H9 (cell line): ENCODE measurements around the gene YEATS2. TPM values are rescaled to one million over a fixed set of nuclear protein-coding genes. Genes with fewer than 3 reads are reported as not detected.

ENCODE experiments used
- DNase-seq: peaks from one replicate; pipeline ENCODE4 v3.0.0-alpha.2; 2017
- H2AFZ ChIP-seq: one replicate; pipeline ENCODE4 v1.6.1; 2013; ENCODE audit warnings: mild to moderate bottlenecking, low read length, control low read depth, moderate library complexity
- H2AK5ac ChIP-seq: 2 replicates; pipeline ENCODE4 v1.6.1; 2013; ENCODE audit warnings: low read length, control low read depth, mixed read lengths; ENCODE audit not compliant: insufficient read length
- H2BK120ac ChIP-seq: one replicate; pipeline ENCODE4 v1.6.1; 2013; ENCODE audit warnings: low read depth, mild to moderate bottlenecking, low read length, control low read depth, inconsistent platforms; ENCODE audit not compliant: poor library complexity, severe bottlenecking
- H2BK12ac ChIP-seq: 2 replicates; pipeline ENCODE4 v1.6.1; 2013; ENCODE audit warnings: low read length, control low read depth, mixed read lengths, low read depth; ENCODE audit not compliant: insufficient read length
- H2BK15ac ChIP-seq: 2 replicates; pipeline ENCODE4 v1.6.1; 2013; ENCODE audit warnings: low read depth, low read length, control low read depth
- H2BK20ac ChIP-seq: one replicate; pipeline ENCODE4 v1.6.1; 2013; ENCODE audit warnings: low read depth, mild to moderate bottlenecking, low read length, control low read depth, inconsistent platforms; ENCODE audit not compliant: poor library complexity, severe bottlenecking
- H2BK5ac ChIP-seq: 2 replicates; pipeline ENCODE4 v1.6.1; 2013; ENCODE audit warnings: low read length, control low read depth, mixed read lengths; ENCODE audit not compliant: insufficient read length
- H3K14ac ChIP-seq: 2 replicates; pipeline ENCODE4 v1.6.1; 2013; ENCODE audit warnings: low read length, control low read depth; ENCODE audit not compliant: insufficient read depth
- H3K18ac ChIP-seq: 2 replicates; pipeline ENCODE4 v1.6.1; 2013; ENCODE audit warnings: low read depth, mild to moderate bottlenecking, mixed read lengths, low read length, control low read depth; ENCODE audit not compliant: insufficient read length
- H3K23ac ChIP-seq: 2 replicates; pipeline ENCODE4 v1.6.1; 2013; ENCODE audit warnings: low read length, control low read depth, mixed read lengths, low read depth; ENCODE audit not compliant: insufficient read length
- H3K23me2 ChIP-seq: 2 replicates; pipeline ENCODE4 v1.6.1; 2013; ENCODE audit warnings: low read depth, mild to moderate bottlenecking, mixed read lengths, low read length, control low read depth; ENCODE audit not compliant: insufficient read length, poor library complexity, severe bottlenecking
- H3K27ac ChIP-seq: 2 replicates; pipeline ENCODE4 v1.5.1; 2013; ENCODE audit warnings: low read length, control low read depth, mixed read lengths, low read depth; ENCODE audit not compliant: insufficient read length
- H3K27me3 ChIP-seq: 2 replicates; pipeline ENCODE4 v1.6.1; 2013; ENCODE audit warnings: low read length, control low read depth, inconsistent platforms; ENCODE audit not compliant: insufficient read depth
- H3K4ac ChIP-seq: 2 replicates; pipeline ENCODE4 v1.6.1; 2013; ENCODE audit warnings: low read depth, mild to moderate bottlenecking, control low read depth, inconsistent platforms, low read length, moderate library complexity
- H3K4me1 ChIP-seq: 2 replicates; pipeline ENCODE4 v1.6.1; 2013; ENCODE audit warnings: low read length, control low read depth, inconsistent platforms; ENCODE audit not compliant: insufficient read depth
- H3K4me2 ChIP-seq: 2 replicates; pipeline ENCODE4 v1.6.1; 2013; ENCODE audit warnings: low read length, control low read depth, mixed read lengths; ENCODE audit not compliant: insufficient read length, insufficient read depth
- H3K56ac ChIP-seq: 2 replicates; pipeline ENCODE4 v1.6.1; 2013; ENCODE audit warnings: low read depth, mild to moderate bottlenecking, mixed read lengths, low read length, control low read depth; ENCODE audit not compliant: insufficient read length
- H3K79me1 ChIP-seq: 2 replicates; pipeline ENCODE4 v1.6.1; 2013; ENCODE audit warnings: low read depth, mild to moderate bottlenecking, moderate library complexity, low read length, control low read depth, inconsistent platforms; ENCODE audit not compliant: insufficient read depth, poor library complexity, severe bottlenecking
- H3K79me2 ChIP-seq: 2 replicates; pipeline ENCODE4 v1.6.1; 2013; ENCODE audit warnings: low read length, control low read depth, inconsistent platforms; ENCODE audit not compliant: insufficient read depth
- H3K9ac ChIP-seq: 2 replicates; pipeline ENCODE4 v1.6.1; 2013; ENCODE audit warnings: low read length, control low read depth, mixed read lengths; ENCODE audit not compliant: insufficient read length; ENCODE audit errors: extremely low read depth
- H3K9me3 ChIP-seq: one replicate; pipeline ENCODE4 v1.6.1; 2013; ENCODE audit warnings: low read depth, low read length, inconsistent platforms; ENCODE audit not compliant: control insufficient read depth
- H3T11ph ChIP-seq: one replicate; pipeline ENCODE4 v1.6.1; 2013; ENCODE audit warnings: mild to moderate bottlenecking, low read length, control low read depth, inconsistent platforms
- H4K20me1 ChIP-seq: one replicate; pipeline ENCODE4 v1.6.1; 2013; ENCODE audit not compliant: control insufficient read depth, insufficient read length, insufficient read depth
- H4K5ac ChIP-seq: 2 replicates; pipeline ENCODE4 v1.6.1; 2013; ENCODE audit warnings: low read depth, mild to moderate bottlenecking, mixed read lengths, low read length, control low read depth; ENCODE audit not compliant: insufficient read length
- H4K8ac ChIP-seq: replicated peaks from 2 replicates; pipeline ENCODE4 v1.6.1; 2013; ENCODE audit warnings: low read length, control low read depth, mixed read lengths, low read depth; ENCODE audit not compliant: insufficient read length
- H4K91ac ChIP-seq: 2 replicates; pipeline ENCODE4 v1.6.1; 2013; ENCODE audit warnings: low read depth, mild to moderate bottlenecking, moderate library complexity, mixed read lengths, low read length, control low read depth; ENCODE audit not compliant: insufficient read length
- H3K27ac Mint-ChIP-seq, 3 experiments: 2 replicates in 2 of 3; 3 replicates in 1 of 3; pipeline ENCODE4 v1.8.0; 2020 to 2021; ENCODE audit warnings: mixed read lengths in 3 of 3, mild to moderate bottlenecking in 1 of 3, moderate library complexity in 1 of 3
- H3K27me3 Mint-ChIP-seq: 2 replicates; pipeline ENCODE4 v1.8.0; 2021; ENCODE audit warnings: low read depth, mild to moderate bottlenecking, moderate library complexity, mixed read lengths
- H3K36me3 Mint-ChIP-seq, 3 experiments: 2 replicates in 2 of 3; 3 replicates in 1 of 3; pipeline ENCODE4 v1.8.0; 2020 to 2021; ENCODE audit warnings: low read depth in 3 of 3, mixed read lengths in 3 of 3; ENCODE audit not compliant: insufficient read depth in 1 of 3
- H3K4me1 Mint-ChIP-seq, 2 experiments: 2 replicates each; pipeline ENCODE4 v1.8.0; 2020; ENCODE audit warnings: mixed read lengths in 2 of 2
- H3K4me3 Mint-ChIP-seq, 2 experiments: 2 replicates in 1 of 2; 3 replicates in 1 of 2; pipeline ENCODE4 v1.8.0; 2020 to 2021; ENCODE audit warnings: mild to moderate bottlenecking in 2 of 2, mixed read lengths in 2 of 2, moderate library complexity in 1 of 2
- H3K9me3 Mint-ChIP-seq, 2 experiments: 2 replicates in 1 of 2; 3 replicates in 1 of 2; pipeline ENCODE4 v1.8.0; 2020; ENCODE audit warnings: mild to moderate bottlenecking in 2 of 2, mixed read lengths in 2 of 2, moderate library complexity in 1 of 2
- WGBS: extraction: QIAGEN DNeasy Blood & Tissue Kit; methylation state at CpG from one replicate; pipeline ENCODE4 v1.1.7; 2013; ENCODE audit warnings: missing lambda C conversion rate, low lambda C conversion rate, mixed read lengths; ENCODE audit not compliant: insufficient read length; ENCODE audit errors: extremely low coverage; 5-methylcytosine and 5-hydroxymethylcytosine counted together
- total RNA-seq: library from RNA; stranded (reverse); gene quantifications from 2 replicates; pipeline ENCODE4 v1.2.1, GENCODE V29; 2021
- TF ChIP-seq, protein P1 (sequence below): fragments of 200-600 bp; sonication (generic); conservative IDR thresholded peaks from 3 replicates; pipeline ENCODE4 v1.8.0; 2021; ENCODE audit warnings: antibody characterized with exemption, mild to moderate bottlenecking

YEATS2 gene
- total RNA-seq, 1 experiment from 2014 or later = 40.3 TPM

DNA sequence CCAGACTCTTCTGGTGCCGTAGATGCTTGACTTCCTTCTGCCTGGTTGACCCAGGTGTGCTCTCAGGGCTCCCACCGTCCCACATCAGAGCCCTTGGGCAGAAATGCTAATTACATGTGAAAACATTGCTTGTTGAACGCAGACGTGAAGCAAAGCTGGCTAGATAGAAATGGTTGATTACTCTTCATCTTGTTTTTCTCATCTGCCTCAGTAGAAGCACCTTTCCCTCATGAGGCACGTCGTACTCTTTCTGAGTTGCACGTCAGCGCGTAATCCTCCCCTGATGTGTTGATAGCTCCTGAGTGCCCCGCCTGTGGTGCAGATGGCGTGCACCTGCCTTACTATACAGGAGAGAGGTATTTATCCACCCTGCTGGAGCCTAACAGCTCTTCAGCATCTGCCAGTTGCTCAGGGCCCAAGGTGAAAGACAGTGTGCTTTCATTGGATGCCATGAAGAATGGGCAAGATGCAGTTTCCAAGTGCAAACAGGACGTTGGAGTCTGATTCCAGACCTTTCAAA, 109.7 kb downstream of the YEATS2 start:
- Histone ChIP-seq H2BK20ac (no peak overlapping the region), H2BK5ac (no peak overlapping the region), H2AK5ac (no peak overlapping the region), H3K14ac (no peak overlapping the region), H4K20me1 (no peaks in the 10 kb centered on the region), H2BK12ac (no peak overlapping the region), H4K91ac (no peak overlapping the region), H3K27me3 (no peaks in the 10 kb centered on the region), H4K5ac (no peak overlapping the region), H3K79me2 (no peaks in the 10 kb centered on the region), H2AFZ (no peak overlapping the region), H3K23ac (no peak overlapping the region), H3K4me2 (no peak overlapping the region), H3K4ac (no peak overlapping the region), H3K9me3 (no peaks in the 10 kb centered on the region), H3K79me1 (no peaks in the 10 kb centered on the region), H2BK15ac (no peak overlapping the region), H3K27ac (no peak overlapping the region), H3K18ac (no peak overlapping the region), H3K9ac (no peak overlapping the region), H4K8ac (no peak overlapping the region), H3T11ph (no peak overlapping the region), H3K23me2 (no peaks in the 10 kb centered on the region), H3K56ac (no peak overlapping the region), H2BK120ac (no peak overlapping the region), H3K4me1 (no peaks in the 10 kb centered on the region)
- no CpG with 5 or more reads among the region's 12 CpGs for WGBS
- Mint-ChIP-seq H3K4me3 (no peak overlapping the region), H3K36me3 (peaks cover 48 to 95% (median 82%) of the 10 kb centered on the region in 3 experiments), H3K27ac (peak overlapping the region in 1 of 3 experiments; percentile 46; a peak in 1 of 7 replicates), H3K27me3 (no peaks in the 10 kb centered on the region), H3K4me1 (no peaks in the 10 kb centered on the region), H3K9me3 (no peaks in the 10 kb centered on the region)
- DNase-seq = no peak
- TF ChIP-seq, protein P1, sequence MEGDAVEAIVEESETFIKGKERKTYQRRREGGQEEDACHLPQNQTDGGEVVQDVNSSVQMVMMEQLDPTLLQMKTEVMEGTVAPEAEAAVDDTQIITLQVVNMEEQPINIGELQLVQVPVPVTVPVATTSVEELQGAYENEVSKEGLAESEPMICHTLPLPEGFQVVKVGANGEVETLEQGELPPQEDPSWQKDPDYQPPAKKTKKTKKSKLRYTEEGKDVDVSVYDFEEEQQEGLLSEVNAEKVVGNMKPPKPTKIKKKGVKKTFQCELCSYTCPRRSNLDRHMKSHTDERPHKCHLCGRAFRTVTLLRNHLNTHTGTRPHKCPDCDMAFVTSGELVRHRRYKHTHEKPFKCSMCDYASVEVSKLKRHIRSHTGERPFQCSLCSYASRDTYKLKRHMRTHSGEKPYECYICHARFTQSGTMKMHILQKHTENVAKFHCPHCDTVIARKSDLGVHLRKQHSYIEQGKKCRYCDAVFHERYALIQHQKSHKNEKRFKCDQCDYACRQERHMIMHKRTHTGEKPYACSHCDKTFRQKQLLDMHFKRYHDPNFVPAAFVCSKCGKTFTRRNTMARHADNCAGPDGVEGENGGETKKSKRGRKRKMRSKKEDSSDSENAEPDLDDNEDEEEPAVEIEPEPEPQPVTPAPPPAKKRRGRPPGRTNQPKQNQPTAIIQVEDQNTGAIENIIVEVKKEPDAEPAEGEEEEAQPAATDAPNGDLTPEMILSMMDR = no peak
